AG09309 (cell line): ENCODE measurements around the gene SLC25A23.

Experiments
- DNase-seq: peaks from one replicate; pipeline ENCODE4 v3.0.0-alpha.2; 2010; ENCODE audit warnings: low read depth
- H3K4me3 ChIP-seq: 2 replicates; pipeline ENCODE4 v1.5.1; 2011; ENCODE audit warnings: mild to moderate bottlenecking, low read depth, low read length, moderate library complexity; ENCODE audit not compliant: control insufficient read depth
- TF ChIP-seq, protein P1 (sequence below): IDR thresholded peaks from 2 replicates; pipeline ENCODE4 v1.5.1; 2011; ENCODE audit warnings: mild to moderate bottlenecking, low read depth, low read length, inconsistent platforms; ENCODE audit not compliant: insufficient read depth, control insufficient read depth; ENCODE audit errors: missing control alignments

Gene SLC25A23

DNA sequence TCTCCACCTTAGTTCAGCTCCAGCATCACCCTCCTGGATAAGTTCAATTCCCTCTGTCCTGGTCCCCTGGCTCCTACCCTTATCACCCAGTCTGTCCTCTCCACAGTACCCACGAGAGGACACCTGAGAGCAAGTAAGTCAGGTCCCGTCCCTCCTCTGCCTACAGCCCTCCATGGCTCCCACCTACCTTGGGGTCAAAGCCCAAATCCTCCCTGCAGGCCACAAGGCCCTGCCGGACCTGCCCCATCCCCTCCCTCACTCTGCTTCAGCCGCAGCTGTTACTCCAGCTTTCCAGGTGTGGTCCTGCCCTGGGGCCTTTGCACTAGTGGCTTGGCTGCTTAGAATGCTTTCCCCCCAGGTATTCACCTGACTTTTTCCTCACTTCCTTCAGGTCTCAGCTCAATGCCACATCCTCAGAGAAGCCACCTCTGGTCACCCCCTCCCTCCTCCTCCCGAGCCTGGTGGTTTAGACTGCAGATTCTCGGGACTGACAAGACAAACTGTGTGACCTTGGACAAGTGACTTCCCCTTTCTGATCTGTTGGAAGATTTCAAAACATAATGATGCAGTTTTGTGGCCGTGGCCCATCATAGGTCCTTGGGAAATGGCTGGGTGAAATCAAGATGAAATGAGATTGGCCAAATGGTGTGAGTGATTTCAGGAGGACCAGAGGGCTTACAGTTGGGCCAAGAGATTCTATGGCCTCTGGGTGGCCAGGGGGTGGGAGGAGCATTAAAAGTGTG, 38.9 kb upstream of the SLC25A23 start:
- TF ChIP-seq, protein P1, sequence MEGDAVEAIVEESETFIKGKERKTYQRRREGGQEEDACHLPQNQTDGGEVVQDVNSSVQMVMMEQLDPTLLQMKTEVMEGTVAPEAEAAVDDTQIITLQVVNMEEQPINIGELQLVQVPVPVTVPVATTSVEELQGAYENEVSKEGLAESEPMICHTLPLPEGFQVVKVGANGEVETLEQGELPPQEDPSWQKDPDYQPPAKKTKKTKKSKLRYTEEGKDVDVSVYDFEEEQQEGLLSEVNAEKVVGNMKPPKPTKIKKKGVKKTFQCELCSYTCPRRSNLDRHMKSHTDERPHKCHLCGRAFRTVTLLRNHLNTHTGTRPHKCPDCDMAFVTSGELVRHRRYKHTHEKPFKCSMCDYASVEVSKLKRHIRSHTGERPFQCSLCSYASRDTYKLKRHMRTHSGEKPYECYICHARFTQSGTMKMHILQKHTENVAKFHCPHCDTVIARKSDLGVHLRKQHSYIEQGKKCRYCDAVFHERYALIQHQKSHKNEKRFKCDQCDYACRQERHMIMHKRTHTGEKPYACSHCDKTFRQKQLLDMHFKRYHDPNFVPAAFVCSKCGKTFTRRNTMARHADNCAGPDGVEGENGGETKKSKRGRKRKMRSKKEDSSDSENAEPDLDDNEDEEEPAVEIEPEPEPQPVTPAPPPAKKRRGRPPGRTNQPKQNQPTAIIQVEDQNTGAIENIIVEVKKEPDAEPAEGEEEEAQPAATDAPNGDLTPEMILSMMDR, result no peak
- H3K4me3 ChIP-seq, result no peak overlapping the region
- no peak for DNase-seq

DNA sequence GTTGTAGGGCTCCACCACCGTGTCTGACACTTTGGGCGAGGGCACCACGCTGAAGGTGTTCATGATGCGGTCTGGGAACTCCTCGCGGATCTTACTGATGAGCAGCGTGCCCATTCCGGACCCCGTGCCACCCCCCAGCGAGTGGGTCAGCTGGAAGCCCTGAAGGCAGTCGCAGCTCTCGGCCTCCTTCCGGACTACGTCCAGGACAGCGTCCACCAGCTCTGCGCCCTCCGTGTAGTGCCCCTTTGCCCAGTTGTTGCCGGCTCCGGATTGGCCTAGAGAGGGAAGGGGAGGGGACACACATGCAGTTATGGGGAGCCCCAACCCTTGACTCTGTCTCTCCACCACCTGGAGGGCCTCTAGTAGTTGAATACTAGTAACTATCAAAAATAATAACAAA, 36.4 kb upstream of the SLC25A23 start:
- DNase-seq, result no peak
- no peak overlapping the region for H3K4me3 ChIP-seq
- TF ChIP-seq, protein P1, result no peak

GRCh38 chr19:6494438-6495036, 34.9 kb upstream of the SLC25A23 start:
- TF ChIP-seq, protein P1, result no peak
- no peak for DNase-seq

GRCh38 chr19:6491802-6492592, 32.4 kb upstream of the SLC25A23 start:
- TF ChIP-seq, protein P1, result no peak
- no peak for DNase-seq
- no peak overlapping the region for H3K4me3 ChIP-seq

More at GRCh38 chr19:6494438-6495036, 34.9 kb upstream of the SLC25A23 start:
- no peak overlapping the region for H3K4me3 ChIP-seq

GRCh38 chr19:6490134-6490533, 30.5 kb upstream of the SLC25A23 start:
- no peak overlapping the region for H3K4me3 ChIP-seq
- DNase-seq, result no peak
- TF ChIP-seq, protein P1, result no peak

DNA sequence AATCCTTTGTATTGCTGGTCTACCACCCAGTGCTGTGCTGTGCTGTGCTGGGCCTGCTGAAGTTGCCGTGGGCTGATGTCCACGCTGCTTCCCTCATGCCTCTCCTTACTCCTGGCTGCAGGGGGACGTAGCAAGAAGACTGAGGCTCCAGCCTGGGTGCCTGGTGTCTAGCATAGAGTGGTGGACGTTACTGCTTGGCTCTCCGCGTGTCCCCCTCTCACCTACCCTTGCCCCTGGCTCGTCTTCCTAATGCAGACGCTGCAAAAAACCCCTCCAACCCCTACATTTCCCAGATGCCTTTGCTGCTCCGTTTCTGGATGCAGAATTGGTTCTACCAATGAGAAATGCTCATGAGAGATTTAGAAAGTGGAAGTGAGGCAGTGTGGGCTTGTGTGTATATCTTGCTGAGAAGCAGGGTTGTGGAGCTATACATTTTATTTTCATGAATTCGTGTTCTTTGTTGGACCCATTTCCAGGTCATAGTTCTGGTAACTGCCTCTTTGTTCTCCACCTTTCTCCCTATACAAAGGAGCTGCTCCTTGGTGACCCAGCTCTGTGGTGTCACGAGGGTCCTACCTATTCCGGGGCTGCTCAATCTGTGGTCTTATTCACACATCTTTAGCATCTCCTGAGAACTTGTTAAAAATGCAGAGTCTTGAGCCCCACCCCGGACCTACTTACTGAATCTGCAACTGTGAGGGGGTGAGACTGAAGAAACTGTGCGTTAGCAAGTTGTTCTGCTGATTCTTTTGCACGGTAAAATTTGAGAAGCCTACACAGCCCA, 29.9 kb upstream of the SLC25A23 start:
- TF ChIP-seq, protein P1, result no peak
- no peak overlapping the region for H3K4me3 ChIP-seq
- no peak for DNase-seq
